ENCODE measurements around the gene RERE.

Gene RERE

DNA sequence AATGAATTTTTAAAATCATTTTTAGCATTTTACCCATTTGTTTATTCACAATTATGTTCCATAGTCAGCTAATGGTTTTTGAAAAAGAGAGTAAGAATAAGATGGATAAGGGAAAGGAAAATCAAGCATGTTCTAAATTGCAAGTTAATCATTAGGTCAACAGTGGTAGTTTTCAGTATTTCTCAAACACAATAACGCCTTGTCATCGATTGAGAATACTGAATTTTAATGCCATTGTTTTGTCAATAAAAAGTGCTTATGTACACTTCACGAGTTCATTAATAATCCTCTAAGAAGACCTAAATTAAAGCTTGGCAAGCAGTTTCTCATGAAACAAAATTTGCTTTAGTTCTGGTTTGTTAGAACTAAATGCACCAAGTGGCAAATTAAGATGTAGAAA lies 100.3 kb downstream of the RERE start:
- H3K4me3 ChIP-seq (ENCODE audit: low read length), result no peak overlapping the region
- TF ChIP-seq ZNF274 (IDR thresholded peaks at IDR 0.05; ENCODE audit: low read depth, low read length), result no peak

- TF ChIP-seq ZNF274 (IDR thresholded peaks at IDR 0.05; ENCODE audit: low read depth, low read length), result no peak
- H3K4me3 ChIP-seq (ENCODE audit: low read length), result no peak overlapping the region
Observed at GRCh38 chr1:8716238-8716637, 101.2 kb downstream of the RERE start.

- H3K4me3 ChIP-seq (ENCODE audit: low read length), result no peak overlapping the region
- no peak for TF ChIP-seq ZNF274 (IDR thresholded peaks at IDR 0.05; ENCODE audit: low read depth, low read length)
Observed at GRCh38 chr1:8714173-8714572, 103.3 kb downstream of the RERE start.

GRCh38 chr1:8712413-8713231 lies 104.8 kb downstream of the RERE start:
- H3K4me3 ChIP-seq (ENCODE audit: low read length), result no peak overlapping the region
- TF ChIP-seq ZNF274 (IDR thresholded peaks at IDR 0.05; ENCODE audit: low read depth, low read length), result no peak

- no peak for TF ChIP-seq ZNF274 (IDR thresholded peaks at IDR 0.05; ENCODE audit: low read depth, low read length)
- H3K4me3 ChIP-seq (ENCODE audit: low read length), result no peak overlapping the region
Observed at GRCh38 chr1:8711873-8712412, 105.5 kb downstream of the RERE start.

- H3K4me3 ChIP-seq (ENCODE audit: low read length), result no peak overlapping the region
- no peak for TF ChIP-seq ZNF274 (IDR thresholded peaks at IDR 0.05; ENCODE audit: low read depth, low read length)
Observed at GRCh38 chr1:8711151-8711550, 106.3 kb downstream of the RERE start.

DNA sequence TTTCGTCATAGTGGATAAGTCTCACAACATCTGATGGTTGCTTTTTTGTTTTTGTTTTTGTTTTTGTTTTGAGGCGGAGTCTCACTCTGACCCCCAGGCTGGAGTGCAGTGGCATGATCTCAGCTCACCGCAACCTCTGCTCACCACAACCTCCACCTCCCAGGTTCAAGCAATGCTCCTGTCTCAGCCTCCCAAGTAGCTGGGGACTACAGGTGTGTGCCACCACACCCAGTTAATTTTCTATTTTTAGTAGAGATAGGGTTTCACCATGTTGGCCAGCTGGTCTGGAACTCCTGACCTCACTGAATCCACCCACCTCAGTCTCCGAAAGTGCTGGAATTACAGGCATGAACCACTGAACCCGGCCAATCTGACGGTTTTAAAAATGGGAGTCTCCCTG lies 109.2 kb downstream of the RERE start:
- no peak for TF ChIP-seq ZNF274 (IDR thresholded peaks at IDR 0.05; ENCODE audit: low read depth, low read length)
- H3K4me3 ChIP-seq (ENCODE audit: low read length), result no peak overlapping the region

DNA sequence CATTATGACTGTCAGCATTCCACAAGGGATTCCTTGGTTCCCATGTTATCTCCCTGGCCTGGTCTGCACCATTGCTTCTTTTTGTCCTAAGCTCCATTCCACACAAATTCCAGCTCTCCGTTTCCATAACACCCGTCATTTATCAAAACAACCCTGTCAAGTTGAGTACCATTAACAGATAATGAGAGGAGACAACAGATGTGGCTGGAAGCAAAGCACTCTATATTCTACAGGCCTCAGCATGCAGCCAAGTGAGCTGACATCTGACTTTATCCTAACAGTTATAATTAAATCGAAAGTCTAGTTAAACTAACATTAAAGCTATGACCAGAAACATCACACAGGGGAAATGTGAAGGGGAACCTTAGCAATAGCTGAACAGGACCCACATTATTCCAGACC lies 110.4 kb downstream of the RERE start:
- H3K4me3 ChIP-seq (ENCODE audit: low read length), result no peak overlapping the region
- TF ChIP-seq ZNF274 (IDR thresholded peaks at IDR 0.05; ENCODE audit: low read depth, low read length), result no peak

- H3K4me3 ChIP-seq (ENCODE audit: low read length), result no peak overlapping the region
- TF ChIP-seq ZNF274 (IDR thresholded peaks at IDR 0.05; ENCODE audit: low read depth, low read length), result no peak
Observed at GRCh38 chr1:8706291-8706690, 111.1 kb downstream of the RERE start.

- no peak overlapping the region for H3K4me3 ChIP-seq (ENCODE audit: low read length)
- TF ChIP-seq ZNF274 (IDR thresholded peaks at IDR 0.05; ENCODE audit: low read depth, low read length), result no peak
Observed at GRCh38 chr1:8704866-8705506, 112.5 kb downstream of the RERE start.

DNA sequence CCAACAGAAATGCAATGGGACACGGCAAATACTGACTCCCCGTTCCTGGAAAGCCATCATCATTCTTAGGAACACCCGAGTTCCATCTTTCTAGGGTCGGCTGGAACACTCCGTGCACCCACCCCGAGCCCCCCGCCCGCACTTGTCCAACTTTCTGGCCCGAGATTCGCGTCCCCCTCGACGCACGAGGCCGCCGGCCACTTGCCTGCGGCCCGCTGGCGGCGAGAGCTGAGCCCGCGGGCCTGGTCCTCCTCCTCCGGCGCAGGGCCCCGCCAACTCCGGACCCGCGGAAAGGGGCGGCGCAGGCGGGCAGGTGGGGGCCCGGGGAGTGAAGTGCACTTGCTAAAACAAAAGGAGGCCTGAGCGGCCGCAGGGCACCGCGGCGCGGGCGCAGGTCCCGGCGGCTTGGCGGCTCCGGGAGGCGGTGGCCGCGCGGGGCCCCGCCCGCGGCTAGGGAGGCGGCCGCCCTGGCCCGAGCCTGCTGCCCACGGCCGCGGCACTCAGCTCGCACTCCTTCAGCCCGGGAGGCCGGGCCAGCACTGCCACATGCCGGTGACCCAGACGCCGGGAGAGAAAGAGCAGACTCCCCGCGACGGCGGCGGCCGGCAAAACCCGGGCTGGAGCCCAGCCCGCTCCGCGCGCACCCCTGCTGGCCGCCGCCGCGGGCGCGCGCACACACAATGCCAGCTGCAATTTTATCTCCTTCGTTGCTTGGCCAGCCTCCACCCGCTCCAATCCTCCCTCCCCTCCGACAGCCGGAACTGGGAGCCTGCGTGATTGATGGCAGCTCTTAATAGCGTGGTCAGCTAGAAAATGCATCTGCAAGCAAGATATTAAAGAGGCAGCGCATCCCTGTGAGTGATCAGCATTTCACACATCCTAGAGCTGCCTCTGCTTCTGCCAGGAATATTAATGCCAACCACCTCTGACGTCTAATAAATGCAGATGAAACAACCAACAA lies 114.3 kb downstream of the RERE start:
- peak overlapping the region; percentile 94 for H3K4me3 ChIP-seq (ENCODE audit: low read length)
- no peak for TF ChIP-seq ZNF274 (IDR thresholded peaks at IDR 0.05; ENCODE audit: low read depth, low read length)

DNA sequence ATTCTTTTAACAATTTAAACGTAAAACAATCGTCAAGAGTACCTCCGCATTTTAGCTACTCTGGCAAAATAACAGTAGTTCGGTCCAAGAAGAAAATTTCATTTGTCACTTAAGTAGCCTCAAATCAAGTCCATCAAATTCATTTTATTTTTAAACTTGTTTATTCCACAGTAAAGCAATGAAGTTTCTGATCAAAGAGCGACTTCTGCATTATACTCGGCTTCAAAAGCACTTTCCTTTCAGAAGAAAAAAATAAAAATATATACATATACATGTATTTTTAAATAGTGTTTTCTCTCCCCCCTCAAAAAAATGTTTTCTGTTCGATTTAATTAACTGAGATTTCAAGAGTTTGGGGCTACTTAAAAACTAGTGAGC lies 115.0 kb downstream of the RERE start:
- peak overlapping the region; percentile 94 for H3K4me3 ChIP-seq (ENCODE audit: low read length)
- TF ChIP-seq ZNF274 (IDR thresholded peaks at IDR 0.05; ENCODE audit: low read depth, low read length), result no peak

- peak overlapping the region; percentile 94 for H3K4me3 ChIP-seq (ENCODE audit: low read length)
- no peak for TF ChIP-seq ZNF274 (IDR thresholded peaks at IDR 0.05; ENCODE audit: low read depth, low read length)
Observed at GRCh38 chr1:8701794-8702471, 115.5 kb downstream of the RERE start.

All from GM08714 (cell line).